ENCODE measurements around the gene TSPAN18. TPM values are rescaled to one million over a fixed set of nuclear protein-coding genes. Genes with fewer than 3 reads are reported as not detected.

TSPAN18 gene
- total RNA-seq, 1 donor, result 5.8 TPM

DNA sequence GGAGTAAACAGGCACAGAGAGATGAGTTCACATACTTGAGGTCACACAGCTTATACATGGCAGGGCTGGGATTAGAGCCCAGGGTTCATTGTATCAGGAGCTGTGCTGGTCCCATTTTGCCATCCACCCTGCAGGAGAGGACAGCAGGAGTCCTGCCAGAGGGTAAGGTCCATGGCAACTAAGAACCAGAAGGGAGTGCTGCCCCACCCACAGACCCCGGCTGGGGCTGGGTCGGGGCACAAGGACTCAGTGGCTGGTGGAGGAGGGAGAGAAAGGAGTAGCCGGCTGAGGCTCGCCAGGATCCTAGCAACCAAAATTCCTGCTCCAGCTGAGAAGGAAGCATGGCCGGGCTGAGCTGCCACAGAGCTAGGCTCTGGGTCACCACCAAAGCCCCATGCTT is 249.8 kb downstream of the TSPAN18 start:
- Histone ChIP-seq H3K79me2 (ENCODE audit: insufficient read depth, low read length) (no peaks in the 10 kb centered on the region), H3K27ac (ENCODE audit: low read depth, low read length) (no peak overlapping the region), H3K27me3 (ENCODE audit: insufficient read depth, low read length) (peaks cover 8% of the 10 kb centered on the region), H2AFZ (ENCODE audit: low read length) (no peak overlapping the region), H3K36me3 (ENCODE audit: insufficient read depth, low read length) (no peaks in the 10 kb centered on the region), H3K4me2 (ENCODE audit: insufficient read depth, low read length) (no peak overlapping the region), H3K4me1 (ENCODE audit: insufficient read depth, low read length) (no peaks in the 10 kb centered on the region), H4K20me1 (ENCODE audit: insufficient read depth, low read length) (no peaks in the 10 kb centered on the region), H3K9me3 (ENCODE audit: low read depth, low read length) (no peaks in the 10 kb centered on the region), H3K4me3 (ENCODE audit: insufficient read depth, low read length) (no peak overlapping the region)
- DNase-seq (ENCODE audit: insufficient read length, low spot score, missing footprints), result no peak
- TF ChIP-seq, protein P1, sequence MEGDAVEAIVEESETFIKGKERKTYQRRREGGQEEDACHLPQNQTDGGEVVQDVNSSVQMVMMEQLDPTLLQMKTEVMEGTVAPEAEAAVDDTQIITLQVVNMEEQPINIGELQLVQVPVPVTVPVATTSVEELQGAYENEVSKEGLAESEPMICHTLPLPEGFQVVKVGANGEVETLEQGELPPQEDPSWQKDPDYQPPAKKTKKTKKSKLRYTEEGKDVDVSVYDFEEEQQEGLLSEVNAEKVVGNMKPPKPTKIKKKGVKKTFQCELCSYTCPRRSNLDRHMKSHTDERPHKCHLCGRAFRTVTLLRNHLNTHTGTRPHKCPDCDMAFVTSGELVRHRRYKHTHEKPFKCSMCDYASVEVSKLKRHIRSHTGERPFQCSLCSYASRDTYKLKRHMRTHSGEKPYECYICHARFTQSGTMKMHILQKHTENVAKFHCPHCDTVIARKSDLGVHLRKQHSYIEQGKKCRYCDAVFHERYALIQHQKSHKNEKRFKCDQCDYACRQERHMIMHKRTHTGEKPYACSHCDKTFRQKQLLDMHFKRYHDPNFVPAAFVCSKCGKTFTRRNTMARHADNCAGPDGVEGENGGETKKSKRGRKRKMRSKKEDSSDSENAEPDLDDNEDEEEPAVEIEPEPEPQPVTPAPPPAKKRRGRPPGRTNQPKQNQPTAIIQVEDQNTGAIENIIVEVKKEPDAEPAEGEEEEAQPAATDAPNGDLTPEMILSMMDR (IDR thresholded peaks at IDR 0.05; ENCODE audit: extremely low read depth, low read depth, low read length), result no peak

DNA sequence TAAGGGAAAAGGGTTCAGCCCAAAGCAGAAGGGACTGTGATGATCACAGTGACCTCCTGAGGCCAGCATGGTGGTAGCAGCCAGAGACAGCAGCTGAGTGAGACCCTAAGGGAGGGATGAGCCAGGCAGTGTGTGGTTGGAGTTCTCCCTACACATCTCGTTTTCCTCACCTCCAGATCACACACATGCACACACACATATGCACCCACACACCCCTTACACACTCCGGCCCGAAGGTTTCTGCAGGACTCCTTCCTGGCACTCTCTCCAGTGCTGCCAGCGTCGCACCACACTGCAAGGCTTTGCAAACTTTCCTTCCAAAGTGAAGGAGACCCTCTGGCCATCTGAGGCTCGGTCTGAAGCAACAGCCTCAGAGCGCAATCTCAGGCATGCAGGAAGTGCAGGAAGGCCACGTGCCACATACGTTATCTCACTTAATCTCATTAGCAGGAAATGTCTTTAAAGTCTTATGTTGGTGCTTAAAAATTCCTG is 250.8 kb downstream of the TSPAN18 start:
- H3K4me3 ChIP-seq (ENCODE audit: insufficient read depth, low read length), result no peak overlapping the region
- DNase-seq (ENCODE audit: insufficient read length, low spot score, missing footprints), result no peak
- H3K4me2 ChIP-seq (ENCODE audit: insufficient read depth, low read length), result no peak overlapping the region
- TF ChIP-seq, protein P1 (IDR thresholded peaks at IDR 0.05; ENCODE audit: extremely low read depth, low read depth, low read length), result peak; percentile 18
- H3K9me3 ChIP-seq (ENCODE audit: low read depth, low read length), result no peaks in the 10 kb centered on the region
- H2AFZ ChIP-seq (ENCODE audit: low read length), result no peak overlapping the region
- H3K79me2 ChIP-seq (ENCODE audit: insufficient read depth, low read length), result no peaks in the 10 kb centered on the region
- no peaks in the 10 kb centered on the region for H4K20me1 ChIP-seq (ENCODE audit: insufficient read depth, low read length)
- H3K4me1 ChIP-seq (ENCODE audit: insufficient read depth, low read length), result no peaks in the 10 kb centered on the region
- no peaks in the 10 kb centered on the region for H3K36me3 ChIP-seq (ENCODE audit: insufficient read depth, low read length)
- peaks cover 6% of the 10 kb centered on the region for H3K27me3 ChIP-seq (ENCODE audit: insufficient read depth, low read length)
- no peak overlapping the region for H3K27ac ChIP-seq (ENCODE audit: low read depth, low read length)

DNA sequence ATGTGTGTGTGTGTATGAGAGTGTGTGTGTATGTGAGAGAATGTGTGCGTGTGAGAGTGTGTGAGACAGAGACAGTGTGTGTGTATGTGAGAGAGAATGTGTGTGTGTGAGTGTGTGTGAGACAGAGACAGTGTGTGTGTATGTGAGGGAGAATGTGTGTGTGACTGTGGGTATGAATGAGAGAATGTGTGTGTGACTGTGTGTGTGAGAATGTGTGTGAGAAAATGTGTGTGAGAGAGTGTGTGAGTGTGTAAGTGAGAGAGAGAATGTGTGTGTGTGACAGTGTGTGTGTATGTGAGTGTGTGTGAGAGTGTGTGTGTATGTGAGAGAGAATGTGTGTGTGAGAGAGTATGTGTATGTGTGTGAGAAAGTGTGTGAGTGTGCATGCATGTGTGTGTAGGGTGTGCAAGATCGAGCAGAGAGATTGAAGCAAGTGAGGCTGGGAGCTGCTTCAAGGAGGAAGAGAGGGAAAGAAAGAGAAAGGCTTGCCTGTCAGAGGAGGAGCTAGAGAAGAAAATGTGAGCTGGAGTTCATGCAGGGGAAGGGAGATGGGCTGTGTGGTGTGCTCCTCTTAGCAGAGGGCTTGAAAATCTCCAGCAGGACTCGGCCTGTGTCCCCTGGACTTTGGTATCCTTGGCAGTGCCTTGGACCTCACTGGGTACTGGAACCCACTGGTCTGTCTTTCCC is 251.7 kb downstream of the TSPAN18 start:
- Histone ChIP-seq H4K20me1 (ENCODE audit: insufficient read depth, low read length) (no peaks in the 10 kb centered on the region), H3K79me2 (ENCODE audit: insufficient read depth, low read length) (no peaks in the 10 kb centered on the region), H3K36me3 (ENCODE audit: insufficient read depth, low read length) (no peaks in the 10 kb centered on the region), H3K27me3 (ENCODE audit: insufficient read depth, low read length) (peaks cover 5% of the 10 kb centered on the region), H3K4me3 (ENCODE audit: insufficient read depth, low read length) (no peak overlapping the region), H3K4me1 (ENCODE audit: insufficient read depth, low read length) (no peaks in the 10 kb centered on the region), H3K4me2 (ENCODE audit: insufficient read depth, low read length) (no peak overlapping the region), H2AFZ (ENCODE audit: low read length) (no peak overlapping the region), H3K9me3 (ENCODE audit: low read depth, low read length) (no peaks in the 10 kb centered on the region), H3K27ac (ENCODE audit: low read depth, low read length) (no peak overlapping the region)
- no peak for DNase-seq (ENCODE audit: insufficient read length, low spot score, missing footprints)
- TF ChIP-seq, protein P1 (IDR thresholded peaks at IDR 0.05; ENCODE audit: extremely low read depth, low read depth, low read length), result no peak

DNA sequence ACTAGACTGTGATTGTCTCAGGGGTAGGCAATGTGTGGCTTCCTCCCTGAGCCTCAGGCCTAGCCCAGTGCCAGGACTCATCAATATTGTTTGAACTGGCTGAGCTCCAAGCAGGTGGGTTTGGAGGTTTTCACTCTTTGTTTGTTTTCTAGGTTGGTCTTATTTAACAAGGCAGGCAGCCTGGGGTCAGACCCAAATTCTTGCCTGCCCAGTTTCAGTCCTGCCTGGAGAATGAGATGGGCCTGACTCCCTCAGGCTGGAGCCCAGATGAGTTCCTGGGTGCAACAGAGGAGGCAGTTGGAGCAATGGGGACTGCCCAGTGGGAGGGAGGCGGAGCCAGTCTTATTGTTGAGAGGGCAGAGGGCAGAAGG is 252.2 kb downstream of the TSPAN18 start:
- Histone ChIP-seq H3K27ac (ENCODE audit: low read depth, low read length) (no peak overlapping the region), H3K9me3 (ENCODE audit: low read depth, low read length) (no peaks in the 10 kb centered on the region), H3K4me2 (ENCODE audit: insufficient read depth, low read length) (no peak overlapping the region), H2AFZ (ENCODE audit: low read length) (no peak overlapping the region), H4K20me1 (ENCODE audit: insufficient read depth, low read length) (no peaks in the 10 kb centered on the region), H3K27me3 (ENCODE audit: insufficient read depth, low read length) (peaks cover 3% of the 10 kb centered on the region), H3K36me3 (ENCODE audit: insufficient read depth, low read length) (no peaks in the 10 kb centered on the region), H3K4me1 (ENCODE audit: insufficient read depth, low read length) (no peaks in the 10 kb centered on the region), H3K4me3 (ENCODE audit: insufficient read depth, low read length) (no peak overlapping the region), H3K79me2 (ENCODE audit: insufficient read depth, low read length) (no peaks in the 10 kb centered on the region)
- TF ChIP-seq, protein P1 (IDR thresholded peaks at IDR 0.05; ENCODE audit: extremely low read depth, low read depth, low read length), result no peak
- no peak for DNase-seq (ENCODE audit: insufficient read length, low spot score, missing footprints)
